NT2/D1 (cell line): ENCODE data around the gene UPP2.

ENCODE experiments used
- SUZ12 ChIP-seq: IDR thresholded peaks from 2 replicates; pipeline ENCODE4 v1.6.1; 2011; ENCODE audit not compliant: insufficient read length, insufficient read depth; ENCODE audit errors: extremely low read depth
- YY1 ChIP-seq: IDR thresholded peaks from 2 replicates; pipeline ENCODE4 v1.6.1; 2011; ENCODE audit not compliant: insufficient read length, insufficient read depth
- ZNF274 ChIP-seq: IDR thresholded peaks from 2 replicates; pipeline ENCODE4 v1.6.1; 2011; ENCODE audit warnings: mild to moderate bottlenecking, low read depth, low read length

- TF ChIP-seq ZNF274 (no peak), SUZ12 (no peak), YY1 (no peak)
Observed at GRCh38 chr2:158112992-158113391, 11.3 kb downstream of the UPP2 start.
